ENCODE data around the gene ACTR1A. TPM values are rescaled to one million over a fixed set of nuclear protein-coding genes. Genes with fewer than 3 reads are reported as not detected.

Gene ACTR1A
- total RNA-seq, 1 donor from 2014 or later = 67.3 TPM

Other genes with a start within 250 kb of the ACTR1A start
- gene NFKB2, start 107.0 kb downstream of the ACTR1A start, total RNA-seq = 10.3 TPM
- gene PSD, start 83.9 kb downstream of the ACTR1A start, total RNA-seq = 2.0 TPM
- gene FBXL15, start 81.9 kb downstream of the ACTR1A start, total RNA-seq = 9.4 TPM
- gene CUEDC2, start 70.1 kb downstream of the ACTR1A start, total RNA-seq = 23.7 TPM
- gene C10orf95, start 51.2 kb downstream of the ACTR1A start, total RNA-seq = 1.6 TPM
- 9.4 TPM for gene SUFU, start 1.3 kb upstream of the ACTR1A start, total RNA-seq
- 29.1 TPM for gene TRIM8, start 141.8 kb upstream of the ACTR1A start, total RNA-seq
- gene ARL3, start 211.7 kb upstream of the ACTR1A start, total RNA-seq = 3.3 TPM
- 10.6 TPM for gene SFXN2, start 211.9 kb upstream of the ACTR1A start, total RNA-seq
- 19.6 TPM for gene WBP1L, start 241.2 kb upstream of the ACTR1A start, total RNA-seq